ENCODE results near the gene KCNJ9.

DNA sequence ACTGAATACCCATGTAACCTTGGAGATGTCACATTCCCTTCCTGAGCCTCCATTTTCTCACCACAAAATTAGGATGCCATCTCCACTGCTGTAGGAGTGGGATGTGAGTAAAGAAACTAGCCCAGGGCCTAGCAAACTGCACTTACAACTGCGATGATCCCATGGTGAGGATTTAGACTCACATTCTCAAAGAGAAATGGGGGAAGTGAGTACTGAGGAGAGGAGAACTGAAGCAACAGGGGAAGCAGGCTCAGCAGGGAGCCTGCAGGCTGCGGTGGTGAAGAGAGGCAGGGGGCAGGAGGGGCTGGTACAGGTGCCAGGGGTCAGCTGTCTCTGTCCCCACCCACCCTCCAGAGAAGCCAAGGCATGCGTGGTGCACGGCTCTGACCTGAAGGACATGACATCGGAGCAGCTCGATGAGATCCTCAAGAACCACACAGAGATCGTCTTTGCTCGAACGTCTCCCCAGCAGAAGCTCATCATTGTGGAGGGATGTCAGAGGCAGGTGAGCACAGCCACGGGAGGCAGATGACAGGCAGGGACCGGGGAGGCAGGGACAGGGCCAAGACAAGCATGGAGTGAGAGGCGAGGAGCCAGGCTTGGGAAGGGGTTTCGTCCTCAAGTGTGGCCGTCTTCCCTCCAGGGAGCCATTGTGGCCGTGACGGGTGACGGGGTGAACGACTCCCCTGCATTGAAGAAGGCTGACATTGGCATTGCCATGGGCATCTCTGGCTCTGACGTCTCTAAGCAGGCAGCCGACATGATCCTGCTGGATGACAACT is 53.6 kb downstream of the KCNJ9 start:
- no peak for TF ChIP-seq TCF7 (CRISPR knock-in tag; IDR thresholded peaks at IDR 0.05; ENCODE audit: low read depth)
- TF ChIP-seq TP53 (CRISPR knock-in tag; IDR thresholded peaks at IDR 0.05): no peak
- no peak for TF ChIP-seq CTCF (IDR thresholded peaks at IDR 0.05)
- no peak for TF ChIP-seq NR3C1 (CRISPR knock-in tag; conservative IDR thresholded peaks at IDR 0.05; ENCODE audit: low read depth)
- TF ChIP-seq MYBL2 (CRISPR knock-in tag; IDR thresholded peaks at IDR 0.05): no peak
- TF ChIP-seq KAT7 (CRISPR knock-in tag; IDR thresholded peaks at IDR 0.05; ENCODE audit: borderline replicate concordance): no peak
- no peak for TF ChIP-seq ZNF232 (CRISPR knock-in tag; IDR thresholded peaks at IDR 0.05)
- TF ChIP-seq, protein P1, sequence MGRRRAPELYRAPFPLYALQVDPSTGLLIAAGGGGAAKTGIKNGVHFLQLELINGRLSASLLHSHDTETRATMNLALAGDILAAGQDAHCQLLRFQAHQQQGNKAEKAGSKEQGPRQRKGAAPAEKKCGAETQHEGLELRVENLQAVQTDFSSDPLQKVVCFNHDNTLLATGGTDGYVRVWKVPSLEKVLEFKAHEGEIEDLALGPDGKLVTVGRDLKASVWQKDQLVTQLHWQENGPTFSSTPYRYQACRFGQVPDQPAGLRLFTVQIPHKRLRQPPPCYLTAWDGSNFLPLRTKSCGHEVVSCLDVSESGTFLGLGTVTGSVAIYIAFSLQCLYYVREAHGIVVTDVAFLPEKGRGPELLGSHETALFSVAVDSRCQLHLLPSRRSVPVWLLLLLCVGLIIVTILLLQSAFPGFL (CRISPR knock-in tag; IDR thresholded peaks at IDR 0.05; ENCODE audit: borderline replicate concordance): no peak
